ENCODE data around the gene UTS2R. TPM values are rescaled to one million over a fixed set of nuclear protein-coding genes. Genes with fewer than 3 reads are reported as not detected.
A peak's percentile ranks its signal among the peaks of the same experiment; 100 is the strongest.
"Not testable (repeated sequence)": the region's sequence is repeated elsewhere in the genome, so short reads cannot be mapped to it uniquely, and the experiment has no call there.

The UTS2R gene
- total RNA-seq, 1 donor from 2014 or later, result not detected

GRCh38 chr17:82408938-82409318 lies 37.4 kb downstream of the UTS2R start:
- no peak for DNase-seq

- no peak for DNase-seq
Observed at GRCh38 chr17:82410014-82410716, 38.6 kb downstream of the UTS2R start.

GRCh38 chr17:82411396-82412053 lies 40.0 kb downstream of the UTS2R start:
- DNase-seq, result no peak

- DNase-seq, result not testable (repeated sequence)
Observed at GRCh38 chr17:82412081-82412480, 40.5 kb downstream of the UTS2R start.

- no peak for DNase-seq
Observed at GRCh38 chr17:82412535-82413520, 41.3 kb downstream of the UTS2R start.

- peak; percentile 11 for DNase-seq
Observed at GRCh38 chr17:82414548-82415281, 43.1 kb downstream of the UTS2R start.

GRCh38 chr17:82415336-82415735 lies 43.8 kb downstream of the UTS2R start:
- no peak for DNase-seq

GRCh38 chr17:82415786-82416185 lies 44.2 kb downstream of the UTS2R start:
- DNase-seq, result no peak

- DNase-seq, result no peak
Observed at GRCh38 chr17:82416264-82416663, 44.7 kb downstream of the UTS2R start.

GRCh38 chr17:82416771-82417170 lies 45.2 kb downstream of the UTS2R start:
- no peak for DNase-seq

- peak; percentile 87 for DNase-seq
Observed at GRCh38 chr17:82418001-82418986, 46.7 kb downstream of the UTS2R start, which contains the start of the genes HEXD and OGFOD3. HEXD (plus strand) TSS chr17:82418347; CDS start chr17:82419800, 1,453 bp downstream. OGFOD3 (minus strand) TSS chr17:82418586; CDS start chr17:82418485, 101 bp downstream.

GRCh38 chr17:82419540-82419939 lies 48.0 kb downstream of the UTS2R start:
- no peak for DNase-seq

- no peak for DNase-seq
Observed at GRCh38 chr17:82424001-82424862, 52.7 kb downstream of the UTS2R start.

GRCh38 chr17:82424863-82425159 lies 53.2 kb downstream of the UTS2R start:
- no peak for DNase-seq

Small RNAs within 50 kb of the gene (small RNA-seq; reads per million reads assigned to genes)
- not detected for gene RF00019

Other genes starting within 250 kb of the UTS2R start
- 18.6 TPM for gene CCDC57, start 158.9 kb upstream of the UTS2R start, total RNA-seq
- 4.2 TPM for gene SLC16A3, start 142.7 kb upstream of the UTS2R start, total RNA-seq
- 23.9 TPM for gene CSNK1D, start 98.1 kb upstream of the UTS2R start, total RNA-seq
- gene CD7, start 54.2 kb upstream of the UTS2R start, total RNA-seq, result not detected
- gene SECTM1, start 38.0 kb upstream of the UTS2R start, total RNA-seq, result 0.78 TPM
- not detected for gene TEX19, start 12.5 kb upstream of the UTS2R start, total RNA-seq
- 20.6 TPM for gene HEXD, start 46.6 kb downstream of the UTS2R start, total RNA-seq
- gene OGFOD3, start 46.8 kb downstream of the UTS2R start, total RNA-seq, result 9.4 TPM
- 22.9 TPM for gene CYBC1, start 79.0 kb downstream of the UTS2R start, total RNA-seq
- gene NARF, start 87.0 kb downstream of the UTS2R start, total RNA-seq, result 38.1 TPM
- 41.2 TPM for gene FOXK2, start 148.0 kb downstream of the UTS2R start, total RNA-seq